ENCODE data around the gene EVI5.

The EVI5 gene

DNA sequence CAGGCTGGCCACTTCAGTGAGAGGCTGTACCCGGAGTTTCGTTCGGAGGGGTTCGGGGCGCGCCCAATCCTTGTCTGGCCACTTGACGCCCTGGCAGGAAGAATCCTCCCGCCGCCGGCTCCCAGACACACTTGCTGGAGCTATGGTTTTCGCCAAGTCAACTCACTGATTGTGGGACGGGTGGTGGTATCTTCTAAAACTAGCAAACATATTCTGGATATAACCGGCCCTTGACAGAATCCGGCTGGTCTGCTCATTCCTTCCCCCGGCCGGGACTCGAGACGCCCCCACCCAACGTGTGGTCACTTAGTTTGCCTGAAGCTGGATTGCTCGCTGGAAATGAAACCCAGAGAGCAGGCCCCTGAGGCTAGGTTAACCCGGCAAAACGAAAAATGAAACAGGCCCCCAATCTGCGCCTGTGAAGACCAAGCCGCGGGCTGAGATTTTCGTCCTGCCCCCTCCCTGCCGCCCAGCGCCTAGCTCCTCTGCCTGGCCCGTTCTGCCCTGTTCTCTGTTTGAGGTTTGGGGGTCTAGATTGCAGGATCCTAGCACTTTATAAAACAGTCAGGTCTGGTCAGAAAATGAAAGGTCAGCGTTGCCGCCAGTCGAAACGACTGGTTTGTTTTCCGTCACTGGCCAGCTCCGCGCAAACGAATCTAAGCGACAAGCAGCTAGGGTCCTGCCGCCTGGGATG is 302.8 kb downstream of the EVI5 start:
- DNase-seq, result no peak

DNA sequence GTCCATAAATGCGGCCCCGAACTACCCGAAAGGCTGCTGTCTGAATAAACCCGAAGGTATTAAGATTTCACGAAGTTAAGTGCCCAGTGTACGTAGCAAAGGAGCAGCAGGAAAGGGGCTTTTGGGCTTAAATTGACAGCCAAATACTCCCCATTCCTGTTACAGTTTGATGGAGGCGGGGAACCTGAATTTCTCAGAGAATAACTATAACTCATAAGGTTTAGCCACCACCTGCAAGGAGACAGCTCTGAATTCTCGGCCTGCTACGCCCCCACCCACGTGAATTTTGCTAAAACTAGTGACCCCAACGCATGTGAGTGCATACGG is 303.3 kb downstream of the EVI5 start:
- DNase-seq, result no peak

DNA sequence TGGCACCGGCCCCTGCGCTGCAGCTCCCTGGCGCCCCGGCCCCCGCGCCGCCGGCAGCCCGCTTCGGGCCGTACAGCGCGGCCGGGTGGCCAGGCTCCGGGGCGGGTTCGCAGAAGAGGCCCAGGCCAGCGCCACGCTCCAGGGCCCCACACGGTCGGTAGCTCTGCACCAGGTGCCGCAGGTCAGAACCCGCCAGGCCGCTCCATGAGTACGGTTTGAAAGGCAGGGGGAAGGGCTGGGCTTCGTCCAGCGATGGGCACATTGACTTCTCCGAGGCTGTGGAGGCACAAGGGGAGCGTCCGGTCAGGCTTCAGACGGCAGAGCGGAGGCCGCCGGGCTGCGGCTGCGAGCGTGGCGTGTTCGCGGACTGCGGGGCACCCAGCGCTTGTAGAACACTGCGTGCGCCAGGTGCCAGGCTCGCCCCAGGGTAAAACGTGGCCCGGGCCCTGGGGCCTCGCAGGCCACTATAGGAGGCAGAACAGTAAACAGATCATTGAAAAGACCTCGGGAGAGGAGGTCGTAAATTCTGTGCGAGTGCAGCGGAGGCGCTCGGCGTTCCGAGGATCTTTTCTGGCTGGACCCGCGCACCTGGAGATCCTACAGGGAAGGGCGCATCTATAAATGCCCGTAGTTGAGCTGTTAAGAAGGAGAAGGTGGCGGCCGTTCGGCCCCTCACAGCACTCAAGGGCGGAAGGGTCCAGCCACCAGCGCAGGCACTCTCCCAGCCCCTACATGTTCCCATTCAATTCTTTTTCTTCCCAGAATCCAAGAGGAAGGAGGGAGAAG is 303.9 kb downstream of the EVI5 start:
- DNase-seq, result no peak

DNA sequence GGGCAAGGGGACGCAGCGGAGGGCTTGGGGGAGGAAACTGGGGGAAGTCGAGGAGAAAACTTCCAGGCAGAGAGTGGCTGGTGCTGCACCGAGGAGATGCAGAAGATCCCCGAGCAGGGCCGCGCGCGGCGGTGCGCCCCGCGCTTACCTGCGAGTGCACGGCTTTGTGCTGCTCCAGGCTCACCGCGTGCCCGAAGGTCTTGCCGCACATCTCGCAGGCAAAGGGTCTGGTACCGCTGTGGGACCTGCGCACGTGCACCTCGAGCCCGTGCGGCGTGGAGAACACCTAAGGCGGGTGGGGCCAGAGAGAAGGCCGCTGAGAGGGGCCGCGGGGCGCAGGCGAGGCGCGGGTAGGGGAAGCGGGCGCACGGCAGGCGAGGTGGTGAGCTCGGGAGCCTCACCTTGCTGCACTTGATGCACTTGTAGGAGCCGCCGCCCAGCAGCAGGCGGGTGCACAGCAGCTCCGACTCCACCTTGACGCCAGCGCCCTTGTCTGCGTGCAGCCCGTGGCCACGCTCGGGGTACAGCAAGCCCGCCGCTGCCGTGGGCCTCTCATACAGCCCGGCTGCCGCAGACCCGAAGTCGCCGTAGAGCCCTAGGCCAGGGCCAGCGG is 304.6 kb downstream of the EVI5 start:
- no peak for DNase-seq

DNA sequence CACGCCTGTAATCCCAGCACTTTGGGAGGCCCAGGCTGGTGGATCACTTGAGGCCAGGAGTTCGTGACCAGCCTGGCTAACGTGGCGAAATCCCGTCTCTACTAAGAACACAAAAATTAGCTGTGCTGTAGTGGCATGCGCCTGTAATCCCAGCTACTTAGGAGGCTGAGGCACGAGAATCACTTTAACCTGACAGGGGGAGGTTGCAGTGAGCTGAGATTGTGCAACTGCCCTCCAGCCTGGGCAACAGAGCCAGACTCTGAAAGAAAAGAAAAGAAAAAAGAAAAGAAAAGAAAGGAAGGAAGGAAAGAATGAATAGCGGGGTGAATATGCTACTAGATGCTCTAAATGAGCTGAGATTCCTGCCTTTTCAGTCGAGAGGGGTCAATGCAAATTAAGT is 305.3 kb downstream of the EVI5 start:
- DNase-seq, result no peak

DNA sequence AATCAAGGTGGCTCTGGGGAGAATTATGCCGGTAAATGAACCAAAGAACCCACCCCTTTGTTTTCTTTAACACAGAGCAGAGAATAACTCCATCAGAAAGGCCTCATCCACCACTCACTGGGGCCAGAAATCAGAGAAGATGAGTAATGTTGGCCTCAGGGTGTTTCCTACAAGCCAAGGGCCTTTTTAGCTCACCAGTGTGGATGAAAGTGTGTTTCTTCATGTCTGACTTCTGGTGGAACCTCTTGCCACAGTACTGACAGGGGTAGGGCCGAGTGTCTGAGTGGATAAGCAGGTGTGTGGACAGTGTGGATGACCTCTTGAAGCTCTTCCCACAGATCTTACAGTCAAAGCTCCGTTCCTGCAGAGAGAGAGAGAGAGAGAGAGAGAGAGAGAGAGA is 306.5 kb downstream of the EVI5 start:
- DNase-seq, result no peak

DNA sequence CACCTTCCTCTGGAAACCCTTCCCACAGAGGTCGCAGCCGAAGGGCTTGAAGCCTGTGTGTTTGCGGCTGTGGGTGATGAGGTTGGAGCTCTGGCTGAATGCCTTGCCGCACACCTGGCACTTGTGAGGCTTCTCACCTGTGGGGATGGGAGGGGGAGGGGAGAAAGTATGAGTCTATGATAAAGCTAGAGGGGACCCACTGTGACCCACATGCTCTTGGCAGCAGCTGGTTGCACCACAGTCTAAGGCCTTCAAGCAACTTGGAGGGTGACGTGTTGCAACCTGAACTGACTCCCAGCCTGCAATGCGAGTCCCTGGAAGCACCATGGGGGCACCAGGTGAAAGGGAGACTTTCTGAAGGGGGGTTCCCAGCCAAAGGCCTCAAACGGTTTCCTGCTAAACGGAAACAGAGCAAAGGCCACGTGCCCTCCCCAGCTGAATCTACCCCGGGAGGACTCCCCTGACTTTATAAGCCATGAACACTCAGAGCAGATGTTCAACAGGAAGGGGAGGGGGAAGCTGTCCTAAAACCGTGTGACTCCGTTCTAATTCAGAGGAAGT is 308.8 kb downstream of the EVI5 start:
- no peak for DNase-seq

DNA sequence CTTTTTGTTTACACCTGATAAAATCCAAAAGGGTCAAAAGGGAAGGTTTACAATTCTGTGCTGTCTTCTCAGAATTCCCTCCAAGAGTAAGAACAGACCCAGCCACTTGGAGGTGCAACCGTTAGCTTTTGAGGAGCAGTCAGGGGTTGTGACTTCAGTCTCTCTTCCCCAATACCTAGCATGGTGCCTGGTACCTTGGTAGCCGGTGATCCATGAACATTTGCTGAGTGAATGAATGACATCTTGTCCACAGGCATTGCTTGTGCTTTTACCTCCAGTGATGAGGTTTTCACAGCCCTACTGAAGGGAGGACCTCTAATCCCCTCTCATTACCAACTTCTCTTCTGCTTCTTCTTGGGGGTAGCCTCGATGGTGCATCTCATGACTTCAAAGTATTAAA is 309.9 kb downstream of the EVI5 start:
- DNase-seq, result no peak

DNA sequence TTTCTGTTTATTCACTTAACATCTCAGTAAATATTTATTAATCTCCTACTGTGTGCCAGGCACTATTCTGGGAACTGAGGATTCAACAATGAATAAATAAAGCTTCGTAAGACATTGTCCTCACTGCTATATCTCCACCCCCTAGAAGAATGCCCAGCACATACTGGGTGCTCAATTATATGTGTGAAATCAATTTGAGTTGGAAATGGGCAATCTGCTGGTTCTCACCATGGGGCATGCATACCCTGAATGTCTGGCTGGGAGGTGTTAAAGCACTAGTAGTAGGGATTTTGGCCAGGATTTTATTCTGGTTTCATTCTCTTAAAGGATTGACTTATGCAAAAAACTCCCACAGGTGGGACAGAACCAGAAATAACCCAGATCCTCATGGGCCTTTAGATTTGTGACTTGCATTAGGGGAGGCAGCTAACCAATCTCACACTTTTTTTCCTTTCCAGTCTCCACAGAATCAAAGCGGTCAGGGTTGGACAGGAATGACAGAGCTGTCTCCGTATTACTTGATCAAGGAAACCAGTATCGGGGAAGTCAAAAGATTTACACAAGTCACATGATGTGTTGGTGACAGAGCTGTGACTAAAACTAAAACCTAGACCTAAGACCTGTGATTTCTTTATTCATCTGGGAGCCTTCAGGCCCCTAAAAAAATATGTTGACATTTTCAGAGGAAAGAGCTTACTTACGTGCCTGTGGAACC is 311.0 kb downstream of the EVI5 start:
- DNase-seq, result no peak

DNA sequence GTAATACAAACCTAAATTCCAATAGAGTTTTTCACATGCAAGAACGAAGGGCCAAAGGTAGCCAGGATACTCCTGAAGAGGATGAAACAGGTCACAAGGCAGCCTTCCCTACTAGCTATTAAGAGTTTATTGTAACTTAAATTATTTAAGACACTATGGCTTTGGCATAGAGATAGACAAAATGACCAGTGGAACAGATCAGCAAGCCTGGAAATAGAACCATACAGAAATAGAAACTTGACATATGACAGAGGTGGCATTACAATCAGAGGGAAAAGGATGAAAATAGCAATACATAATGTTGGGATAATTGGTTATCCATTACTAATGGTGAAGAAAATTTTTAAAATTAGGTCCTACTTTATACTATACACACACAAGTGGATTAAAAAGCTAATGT is 314.7 kb downstream of the EVI5 start:
- no peak for DNase-seq

DNA sequence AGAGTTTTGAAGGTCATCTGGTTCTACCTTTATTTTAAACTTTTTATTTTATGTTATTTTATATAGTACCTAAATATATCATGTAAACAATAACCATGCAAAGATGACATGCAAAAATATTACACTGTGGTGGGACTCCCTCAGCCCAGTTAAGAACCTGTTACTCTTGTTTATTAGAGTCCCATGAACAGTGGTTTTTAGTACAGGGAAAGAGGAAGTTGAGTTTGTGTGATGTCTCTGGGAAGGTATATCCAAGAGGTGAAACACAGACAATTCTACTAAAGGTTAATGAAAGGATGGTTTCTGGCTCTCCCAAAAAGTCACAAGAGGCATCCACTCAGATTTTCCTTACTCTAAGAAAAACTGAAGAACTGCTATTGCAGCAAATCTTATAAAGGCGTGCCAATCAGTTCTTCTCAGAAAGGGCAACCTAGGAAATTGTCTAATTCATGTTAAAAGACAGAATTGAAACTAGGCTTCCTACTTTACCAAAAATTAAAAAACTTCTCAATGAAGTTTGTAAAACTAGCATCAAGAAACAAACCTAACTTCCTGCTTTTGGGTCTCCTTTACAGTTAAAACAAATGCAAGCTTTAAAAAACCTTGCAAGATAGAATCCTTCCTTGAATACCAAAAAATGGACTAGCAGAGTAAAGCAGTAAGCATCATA is 318.1 kb downstream of the EVI5 start:
- DNase-seq, result peak in 1 of 2 donors; percentile 19

DNA sequence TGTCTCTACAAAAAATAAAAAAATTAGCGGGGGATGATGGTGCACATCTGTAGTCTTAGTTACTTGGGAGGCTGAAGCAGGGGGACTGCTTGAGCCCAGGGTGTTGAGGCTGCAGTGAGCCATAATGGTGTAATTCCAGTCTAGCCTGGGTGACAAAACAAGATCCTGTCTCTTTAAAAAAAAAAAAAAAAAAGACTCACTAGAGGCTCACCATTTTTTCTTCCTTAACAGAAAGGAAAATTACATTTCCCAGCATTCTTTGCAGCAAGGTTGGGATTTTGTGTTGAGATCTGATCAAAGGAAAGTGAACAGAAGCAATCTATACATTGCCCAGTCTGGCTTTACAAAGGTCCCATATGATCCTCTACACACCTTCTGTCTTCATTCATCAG is 319.7 kb downstream of the EVI5 start:
- no peak for DNase-seq

DNA sequence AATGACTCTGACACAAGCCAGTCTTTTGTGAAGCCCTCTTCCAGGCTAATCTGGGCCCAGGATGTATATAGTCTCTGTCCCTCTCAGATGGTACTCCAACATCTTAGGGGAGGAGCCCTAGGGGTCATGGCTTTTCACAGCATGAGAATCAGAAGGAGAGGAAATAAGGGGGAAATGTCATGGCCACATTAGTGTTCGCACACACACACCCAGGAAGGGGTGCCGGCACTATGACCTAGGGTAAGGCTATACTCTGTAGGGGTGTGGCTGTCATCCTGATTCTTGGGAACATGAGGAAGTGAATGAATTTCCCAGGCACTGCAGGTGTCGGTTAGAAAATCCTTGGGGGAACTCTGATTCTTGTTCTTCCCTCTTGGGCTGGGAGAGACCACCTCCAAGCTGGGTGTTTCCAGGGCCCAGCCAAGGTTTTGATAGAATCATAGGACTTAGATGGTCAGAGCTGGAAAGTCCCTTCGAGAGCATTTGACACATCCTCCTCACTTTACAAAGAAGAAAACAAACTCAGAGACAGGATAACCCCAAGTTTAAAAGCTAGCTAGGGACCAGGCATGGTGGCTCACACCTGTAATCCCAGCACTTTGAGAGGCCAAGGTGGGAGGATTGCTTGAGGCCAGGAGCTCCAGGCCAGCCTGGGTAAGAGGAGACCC is 320.2 kb downstream of the EVI5 start:
- DNase-seq, result no peak

DNA sequence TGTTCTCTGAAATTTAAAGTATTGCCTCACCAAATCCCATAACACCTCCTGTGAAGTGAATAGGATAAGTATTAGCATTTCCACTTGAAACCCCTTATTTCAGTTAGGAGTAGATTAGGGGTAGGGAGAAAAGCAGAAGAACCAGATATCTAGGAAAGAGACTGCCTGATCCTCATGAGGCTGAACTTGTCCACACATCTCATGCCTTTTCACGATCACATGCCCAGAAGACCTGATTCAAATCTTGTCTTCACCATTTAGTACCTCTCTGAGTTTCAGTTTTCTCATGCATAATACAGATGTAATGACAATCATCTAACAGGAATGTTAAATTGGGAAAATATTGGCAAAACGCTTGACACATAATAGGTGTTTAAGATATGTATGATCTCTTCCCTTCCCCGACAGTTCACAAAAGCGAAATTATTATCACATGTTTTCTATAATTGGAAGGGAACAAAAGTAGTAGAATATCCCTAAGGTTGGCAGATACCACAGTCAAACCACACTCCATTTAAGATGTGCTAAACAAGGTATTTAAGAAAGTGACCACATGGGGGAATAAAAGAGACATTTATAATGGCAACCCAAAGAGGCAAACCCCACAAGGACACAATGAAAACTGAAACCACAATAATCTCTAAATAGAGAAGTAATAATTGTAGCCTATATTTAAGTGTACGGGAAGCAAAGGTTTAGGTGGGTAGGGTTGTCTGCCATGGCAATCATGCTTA is 323.4 kb downstream of the EVI5 start:
- DNase-seq, result peak; percentile 53 to 58

DNA sequence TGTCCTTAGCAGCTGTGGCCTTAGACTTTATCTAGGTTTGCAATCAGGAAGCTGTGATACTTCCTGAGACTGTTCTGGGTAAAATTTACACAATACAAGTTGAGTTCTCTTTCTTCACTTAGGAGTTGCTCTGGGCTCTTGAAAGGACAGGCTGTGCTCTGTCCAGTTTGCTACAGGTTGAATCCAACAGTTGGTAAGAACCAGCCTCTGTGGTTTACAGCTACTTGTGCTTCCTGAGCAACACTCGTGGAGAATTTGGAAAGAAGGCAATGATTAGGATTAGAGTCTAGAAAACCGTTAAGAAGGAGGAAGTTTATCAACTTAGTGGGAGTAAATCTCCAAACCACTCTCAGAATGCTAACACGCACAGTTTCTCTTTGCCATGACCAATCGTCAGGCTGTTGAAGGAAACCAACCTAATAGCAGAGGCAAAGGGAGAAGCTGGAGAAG is 325.0 kb downstream of the EVI5 start:
- DNase-seq, result peak; percentile 61 to 78
